ENCODE results near the gene METAP2.

Gene METAP2

GRCh38 chr12:95532851-95533250 is 58.9 kb downstream of the METAP2 start:
- ChIA-PET CTCF (interaction anchor here (1.0 to 3.9 kb wide), 6 partner anchors 11 to 416 kb away, joined by 3 to 23 read pairs (median 5); no protein-coding TSS in a partner anchor), POLR2A (no interaction called here)
- H3K4me3 ChIP-seq (ENCODE audit: low read depth, low read length), result no peak overlapping the region
- TF ChIP-seq, protein P1, sequence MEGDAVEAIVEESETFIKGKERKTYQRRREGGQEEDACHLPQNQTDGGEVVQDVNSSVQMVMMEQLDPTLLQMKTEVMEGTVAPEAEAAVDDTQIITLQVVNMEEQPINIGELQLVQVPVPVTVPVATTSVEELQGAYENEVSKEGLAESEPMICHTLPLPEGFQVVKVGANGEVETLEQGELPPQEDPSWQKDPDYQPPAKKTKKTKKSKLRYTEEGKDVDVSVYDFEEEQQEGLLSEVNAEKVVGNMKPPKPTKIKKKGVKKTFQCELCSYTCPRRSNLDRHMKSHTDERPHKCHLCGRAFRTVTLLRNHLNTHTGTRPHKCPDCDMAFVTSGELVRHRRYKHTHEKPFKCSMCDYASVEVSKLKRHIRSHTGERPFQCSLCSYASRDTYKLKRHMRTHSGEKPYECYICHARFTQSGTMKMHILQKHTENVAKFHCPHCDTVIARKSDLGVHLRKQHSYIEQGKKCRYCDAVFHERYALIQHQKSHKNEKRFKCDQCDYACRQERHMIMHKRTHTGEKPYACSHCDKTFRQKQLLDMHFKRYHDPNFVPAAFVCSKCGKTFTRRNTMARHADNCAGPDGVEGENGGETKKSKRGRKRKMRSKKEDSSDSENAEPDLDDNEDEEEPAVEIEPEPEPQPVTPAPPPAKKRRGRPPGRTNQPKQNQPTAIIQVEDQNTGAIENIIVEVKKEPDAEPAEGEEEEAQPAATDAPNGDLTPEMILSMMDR (IDR thresholded peaks at IDR 0.05; ENCODE audit: insufficient read depth, low read length, missing control alignments), result no peak
- no peak for DNase-seq (ENCODE audit: low read depth, low spot score)

GRCh38 chr12:95533985-95534384 is 60.0 kb downstream of the METAP2 start:
- CTCF ChIA-PET, result interaction anchor here (0.6 to 3.9 kb wide), 33 partner anchors 9 to 987 kb away, joined by 3 to 26 read pairs (median 4); partner anchors contain the start of genes METAP2, NDUFA12, NR2C1 and USP44
- H3K4me3 ChIP-seq (ENCODE audit: low read depth, low read length), result no peak overlapping the region
- no peak for DNase-seq (ENCODE audit: low read depth, low spot score)
- TF ChIP-seq, protein P1 (IDR thresholded peaks at IDR 0.05; ENCODE audit: insufficient read depth, low read length, missing control alignments), result no peak
- POLR2A ChIA-PET, result interaction anchor here (0.7 kb wide), 1 partner anchor 13 kb away, joined by 3 read pairs; no protein-coding TSS in a partner anchor

GRCh38 chr12:95538006-95538405 is 64.1 kb downstream of the METAP2 start:
- TF ChIP-seq, protein P1 (IDR thresholded peaks at IDR 0.05; ENCODE audit: insufficient read depth, low read length, missing control alignments), result no peak
- no peak for DNase-seq (ENCODE audit: low read depth, low spot score)
- ChIA-PET CTCF (interaction anchor here (0.9 to 3.6 kb wide), 4 partner anchors 8 to 421 kb away, joined by 3 to 14 read pairs (median 4); no protein-coding TSS in a partner anchor), POLR2A (interaction anchor here (0.7 kb wide), 1 partner anchor 432 kb away, joined by 3 read pairs; no protein-coding TSS in a partner anchor)
- no peak overlapping the region for H3K4me3 ChIP-seq (ENCODE audit: low read depth, low read length)

GRCh38 chr12:95538656-95539055 is 64.7 kb downstream of the METAP2 start:
- no peak for DNase-seq (ENCODE audit: low read depth, low spot score)
- ChIA-PET POLR2A (interaction anchor here (0.6 kb wide), 1 partner anchor 535 kb away, joined by 3 read pairs; the partner anchor contains the start of gene NDUFA12), CTCF (interaction anchor here (0.9 to 3.6 kb wide), 6 partner anchors 9 to 421 kb away, joined by 3 to 14 read pairs (median 5); no protein-coding TSS in a partner anchor)
- H3K4me3 ChIP-seq (ENCODE audit: low read depth, low read length), result no peak overlapping the region
- TF ChIP-seq, protein P1 (IDR thresholded peaks at IDR 0.05; ENCODE audit: insufficient read depth, low read length, missing control alignments), result no peak

- POLR2A ChIA-PET, result no interaction called here
- no peak overlapping the region for H3K4me3 ChIP-seq (ENCODE audit: low read depth, low read length)
- TF ChIP-seq, protein P1 (IDR thresholded peaks at IDR 0.05; ENCODE audit: insufficient read depth, low read length, missing control alignments), result no peak
- DNase-seq (ENCODE audit: low read depth, low spot score), result no peak
- CTCF ChIA-PET, result interaction anchor here (0.9 to 1.2 kb wide), 2 partner anchors 9 to 198 kb away, joined by 3 read pairs; no protein-coding TSS in a partner anchor
These were observed 67.5 kb downstream of the METAP2 start for GRCh38 chr12:95541436-95541835.

GRCh38 chr12:95543305-95543704 is 69.4 kb downstream of the METAP2 start:
- TF ChIP-seq, protein P1 (IDR thresholded peaks at IDR 0.05; ENCODE audit: insufficient read depth, low read length, missing control alignments), result no peak
- CTCF ChIA-PET, result interaction anchor here (3.2 kb wide), 1 partner anchor 9 kb away, joined by 23 read pairs; no protein-coding TSS in a partner anchor
- POLR2A ChIA-PET, result no interaction called here
- H3K4me3 ChIP-seq (ENCODE audit: low read depth, low read length), result no peak overlapping the region
- DNase-seq (ENCODE audit: low read depth, low spot score), result no peak

Measured in AG04449 (cell line).